ENCODE data around the gene TNFAIP3.

The TNFAIP3 gene

DNA sequence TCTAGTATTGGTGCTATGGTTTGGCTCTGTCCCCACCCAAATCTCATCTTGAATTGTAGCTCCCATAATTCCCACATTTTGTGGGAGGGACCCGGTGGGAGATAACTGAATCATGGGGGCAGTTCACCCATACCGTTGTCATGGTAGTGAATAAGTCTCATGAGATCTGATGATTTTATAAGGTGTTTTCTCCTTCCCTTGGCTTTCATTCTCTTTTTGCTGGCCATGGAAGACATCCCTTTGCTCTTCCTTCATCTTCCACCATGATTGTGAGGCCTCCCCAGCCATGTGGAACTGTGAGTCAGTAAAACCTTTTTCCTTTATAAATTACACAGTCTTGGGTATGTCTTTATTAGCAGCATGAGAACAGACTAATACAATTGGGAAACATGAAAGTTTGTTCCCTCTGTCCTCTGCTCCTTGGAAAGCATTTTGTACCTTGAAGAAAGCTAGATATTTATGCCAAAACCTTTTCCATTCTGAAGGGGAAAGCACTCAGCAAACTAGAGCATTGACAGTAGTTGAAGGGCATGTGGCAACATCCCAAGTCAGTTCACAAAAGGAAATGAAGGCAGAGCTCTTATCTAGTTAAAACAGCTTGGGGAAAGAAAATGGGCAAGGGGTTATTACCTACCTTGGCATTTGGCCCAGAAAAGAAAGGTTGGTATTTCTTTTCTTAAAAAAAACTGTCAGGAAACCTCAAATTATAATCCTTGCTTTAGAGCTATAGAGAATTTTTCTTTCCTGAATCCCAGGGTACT lies 10.7 kb upstream of the TNFAIP3 start:
- no peak overlapping the region for H3K4me3 ChIP-seq (ENCODE audit: low read depth, low read length)
- no peak for TF ChIP-seq POLR2A (IDR thresholded peaks at IDR 0.05; ENCODE audit: extremely low read depth, insufficient read length)
- no peak for TF ChIP-seq MAX (IDR thresholded peaks at IDR 0.05; ENCODE audit: low read depth, low read length)
- TF ChIP-seq, protein P1, sequence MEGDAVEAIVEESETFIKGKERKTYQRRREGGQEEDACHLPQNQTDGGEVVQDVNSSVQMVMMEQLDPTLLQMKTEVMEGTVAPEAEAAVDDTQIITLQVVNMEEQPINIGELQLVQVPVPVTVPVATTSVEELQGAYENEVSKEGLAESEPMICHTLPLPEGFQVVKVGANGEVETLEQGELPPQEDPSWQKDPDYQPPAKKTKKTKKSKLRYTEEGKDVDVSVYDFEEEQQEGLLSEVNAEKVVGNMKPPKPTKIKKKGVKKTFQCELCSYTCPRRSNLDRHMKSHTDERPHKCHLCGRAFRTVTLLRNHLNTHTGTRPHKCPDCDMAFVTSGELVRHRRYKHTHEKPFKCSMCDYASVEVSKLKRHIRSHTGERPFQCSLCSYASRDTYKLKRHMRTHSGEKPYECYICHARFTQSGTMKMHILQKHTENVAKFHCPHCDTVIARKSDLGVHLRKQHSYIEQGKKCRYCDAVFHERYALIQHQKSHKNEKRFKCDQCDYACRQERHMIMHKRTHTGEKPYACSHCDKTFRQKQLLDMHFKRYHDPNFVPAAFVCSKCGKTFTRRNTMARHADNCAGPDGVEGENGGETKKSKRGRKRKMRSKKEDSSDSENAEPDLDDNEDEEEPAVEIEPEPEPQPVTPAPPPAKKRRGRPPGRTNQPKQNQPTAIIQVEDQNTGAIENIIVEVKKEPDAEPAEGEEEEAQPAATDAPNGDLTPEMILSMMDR (IDR thresholded peaks at IDR 0.05; ENCODE audit: low read depth, low read length) = no peak
- TF ChIP-seq MYC (IDR thresholded peaks at IDR 0.05; ENCODE audit: low read depth, low read length) = no peak
- DNase-seq (ENCODE audit: low read depth) = no peak

DNA sequence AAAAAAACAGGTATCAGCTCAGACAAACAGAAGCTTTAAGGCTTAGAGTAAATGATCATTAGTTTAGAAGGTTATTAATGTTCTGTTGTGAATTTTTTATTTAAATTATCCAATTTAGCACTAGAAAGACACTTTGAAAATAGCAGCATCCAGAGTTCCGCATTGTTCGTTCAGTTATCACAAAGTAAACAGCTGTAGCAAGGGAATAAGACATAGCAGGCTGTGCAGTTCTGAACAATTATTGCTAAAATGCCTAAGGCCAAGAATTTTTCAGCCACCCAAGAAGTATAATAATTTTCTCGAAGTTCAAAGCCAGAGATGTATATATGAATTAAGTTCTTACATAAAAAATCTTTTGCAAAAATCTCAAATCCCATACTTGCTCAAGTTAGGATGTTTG lies 8.0 kb upstream of the TNFAIP3 start:
- TF ChIP-seq POLR2A (IDR thresholded peaks at IDR 0.05; ENCODE audit: extremely low read depth, insufficient read length) (no peak), MAX (IDR thresholded peaks at IDR 0.05; ENCODE audit: low read depth, low read length) (no peak), MYC (IDR thresholded peaks at IDR 0.05; ENCODE audit: low read depth, low read length) (no peak)
- TF ChIP-seq, protein P1 (IDR thresholded peaks at IDR 0.05; ENCODE audit: low read depth, low read length) = no peak
- no peak overlapping the region for H3K4me3 ChIP-seq (ENCODE audit: low read depth, low read length)
- no peak for DNase-seq (ENCODE audit: low read depth)

DNA sequence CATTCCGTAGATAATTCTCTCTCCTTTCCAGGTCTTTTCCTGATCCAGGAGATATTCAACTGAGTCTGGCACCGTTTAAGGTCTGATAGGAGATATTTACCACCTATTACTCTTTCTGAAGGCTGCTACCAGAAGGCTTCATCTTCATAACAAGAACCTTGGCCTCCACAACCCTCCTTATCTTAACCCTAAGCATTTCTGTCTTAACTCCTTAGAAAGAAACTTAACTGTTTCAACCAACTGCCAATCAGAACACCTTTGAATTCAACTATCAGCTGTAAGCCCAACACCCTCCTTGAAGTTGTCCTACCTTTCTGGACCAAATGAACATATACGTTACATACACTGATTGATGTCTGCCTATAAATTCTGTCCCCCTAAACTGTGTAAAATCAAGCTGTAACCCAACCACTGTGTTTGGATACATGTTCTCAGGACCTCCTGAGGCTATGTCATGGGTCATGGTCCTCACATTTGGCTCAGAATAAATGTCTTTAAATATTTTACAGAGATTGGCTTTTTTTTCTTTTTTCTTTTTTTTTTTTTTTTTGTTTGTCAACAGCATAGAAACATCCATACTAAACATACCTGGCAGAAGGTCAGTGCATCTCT lies 6.6 kb upstream of the TNFAIP3 start:
- H3K4me3 ChIP-seq (ENCODE audit: low read depth, low read length) = no peak overlapping the region
- DNase-seq (ENCODE audit: low read depth) = no peak
- TF ChIP-seq MYC (IDR thresholded peaks at IDR 0.05; ENCODE audit: low read depth, low read length) (no peak), MAX (IDR thresholded peaks at IDR 0.05; ENCODE audit: low read depth, low read length) (no peak), POLR2A (IDR thresholded peaks at IDR 0.05; ENCODE audit: extremely low read depth, insufficient read length) (no peak)
- TF ChIP-seq, protein P1 (IDR thresholded peaks at IDR 0.05; ENCODE audit: low read depth, low read length) = no peak

DNA sequence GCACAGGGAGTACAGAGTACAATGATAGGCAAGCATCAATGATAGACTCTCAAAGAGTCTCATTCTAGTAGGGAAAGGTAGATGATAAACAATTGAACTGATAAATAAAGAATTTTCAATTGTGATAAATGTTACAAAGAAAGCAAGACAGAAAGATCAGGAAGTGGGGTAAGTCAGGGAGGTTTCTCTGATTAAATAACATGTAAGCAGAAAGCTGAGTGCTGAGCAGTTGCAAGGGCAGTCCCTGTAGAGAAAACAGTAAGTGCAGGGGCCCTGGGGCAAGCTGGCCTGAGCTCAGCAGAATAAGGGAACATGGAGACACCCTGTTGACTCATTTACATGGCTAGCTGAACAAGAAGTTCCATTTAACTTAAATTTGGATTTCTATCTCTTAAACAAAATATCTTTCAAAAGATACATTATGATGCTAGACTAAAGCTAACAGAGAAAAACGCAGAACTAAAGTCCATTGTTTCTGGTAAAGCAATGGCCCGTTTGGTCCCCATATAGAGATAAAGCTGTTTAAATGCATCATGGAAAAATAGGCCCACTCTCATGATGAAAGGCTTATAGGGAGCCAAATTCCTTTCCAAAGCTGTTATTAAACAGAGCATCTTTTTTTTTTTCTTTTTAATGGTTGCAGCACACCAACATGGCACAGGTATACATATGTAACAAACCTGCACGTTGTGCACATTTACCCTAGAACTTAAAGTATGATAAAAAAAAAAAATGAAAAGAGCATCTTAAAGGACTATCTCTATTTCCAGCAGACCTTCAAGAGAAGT lies 5.3 kb upstream of the TNFAIP3 start:
- no peak for TF ChIP-seq MYC (IDR thresholded peaks at IDR 0.05; ENCODE audit: low read depth, low read length)
- TF ChIP-seq MAX (IDR thresholded peaks at IDR 0.05; ENCODE audit: low read depth, low read length) = no peak
- DNase-seq (ENCODE audit: low read depth) = no peak
- no peak overlapping the region for H3K4me3 ChIP-seq (ENCODE audit: low read depth, low read length)

DNA sequence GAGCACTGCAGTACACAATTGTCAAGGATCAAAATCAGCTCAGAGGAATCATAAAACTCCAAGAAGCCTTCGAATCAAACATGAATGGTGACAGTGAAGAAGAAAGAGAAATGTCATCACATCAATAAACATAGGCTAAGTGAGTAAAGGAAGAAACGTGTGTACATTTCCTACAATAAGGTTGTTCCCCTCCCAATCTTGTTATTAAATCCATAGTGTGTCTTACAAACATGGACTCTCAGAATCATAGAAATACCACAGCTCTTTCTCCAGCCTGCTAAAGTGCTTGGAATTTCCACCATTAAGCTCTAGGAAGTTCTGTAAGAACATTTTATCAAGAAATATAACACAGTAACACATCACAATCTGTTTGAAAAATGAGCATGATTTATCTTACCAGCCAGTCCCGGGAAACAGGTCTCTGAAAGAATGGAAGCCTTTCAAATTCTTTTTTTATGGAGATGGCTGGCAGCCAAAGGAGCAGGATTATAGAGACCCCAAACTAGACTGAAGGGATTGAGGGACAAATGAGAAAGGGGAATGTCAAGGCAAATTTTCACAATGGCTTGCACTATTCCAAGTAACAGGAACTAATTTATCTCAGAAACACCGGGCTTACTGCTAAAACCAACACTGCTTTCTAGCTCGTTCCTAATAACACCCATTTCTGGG lies 4.5 kb upstream of the TNFAIP3 start:
- TF ChIP-seq MYC (IDR thresholded peaks at IDR 0.05; ENCODE audit: low read depth, low read length) = no peak
- no peak overlapping the region for H3K4me3 ChIP-seq (ENCODE audit: low read depth, low read length)
- DNase-seq (ENCODE audit: low read depth) = no peak

GRCh38 chr6:137863091-137863797 lies 3.8 kb upstream of the TNFAIP3 start:
- H3K4me3 ChIP-seq (ENCODE audit: low read depth, low read length) = no peak overlapping the region
- DNase-seq (ENCODE audit: low read depth) = no peak
- TF ChIP-seq MYC (IDR thresholded peaks at IDR 0.05; ENCODE audit: low read depth, low read length) = no peak
- TF ChIP-seq, protein P1 (IDR thresholded peaks at IDR 0.05; ENCODE audit: low read depth, low read length) = no peak

Measured in NB4 (cell line).